Body of pancreas (tissue), 4 donors: ENCODE data around the gene LDLRAD1.
A peak's percentile ranks its signal among the peaks of the same experiment; 100 is the strongest.

Experiments used
- CTCF ChIP-seq, 7 experiments: fragments of 450-650 bp in 4 of 7; fragments of 200-600 bp in 3 of 7; sonication (generic) in 3 of 7; IDR thresholded peaks; one replicate each; pipeline ENCODE4 v1.5.1; 2016 to 2019; ENCODE audit warnings: antibody characterized with exemption in 7 of 7
- POLR2A ChIP-seq, 3 donors: fragments of 450-650 bp; IDR thresholded peaks; one replicate each; pipeline ENCODE4 v1.6.1; 2016; ENCODE audit warnings: antibody characterized with exemption in 3 of 3, mild to moderate bottlenecking in 2 of 3

- TF ChIP-seq CTCF (IDR thresholded peaks at IDR 0.05): no peak
- TF ChIP-seq POLR2A (IDR thresholded peaks at IDR 0.05): peak in 2 of 3 donors; percentile 41 to 47
Measured at GRCh38 chr1:53982034-53982762, 35.8 kb downstream of the LDLRAD1 start.
